Fibroblast of skin of back (primary cell): ENCODE data around the gene PAK1IP1.
"Not testable (repeated sequence)": the region's sequence is repeated elsewhere in the genome, so short reads cannot be mapped to it uniquely, and the experiment has no call there.

ENCODE experiments used
- DNase-seq: peaks from one replicate; pipeline ENCODE4 v3.0.0-alpha.2; 2013

Gene PAK1IP1

DNA sequence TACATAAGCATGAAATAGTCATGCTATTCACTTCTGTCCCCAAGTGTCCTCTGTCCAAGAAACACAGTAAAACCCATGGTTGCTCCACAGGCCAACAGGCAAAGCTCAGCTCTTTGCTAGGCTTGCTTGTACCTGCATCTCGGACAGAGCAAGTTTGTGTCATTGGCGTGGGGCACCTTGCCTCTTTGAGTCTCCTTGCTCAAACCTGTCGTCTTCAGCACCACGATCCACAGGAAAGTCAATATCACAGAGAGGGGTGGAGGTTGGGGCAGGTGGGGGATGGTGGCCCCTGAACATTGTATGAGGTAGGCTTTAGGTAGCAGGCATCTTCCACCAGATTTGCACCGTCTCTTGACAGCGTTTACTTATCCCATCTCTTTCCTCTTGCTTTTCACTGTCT, 48.7 kb downstream of the PAK1IP1 start:
- DNase-seq = no peak

DNA sequence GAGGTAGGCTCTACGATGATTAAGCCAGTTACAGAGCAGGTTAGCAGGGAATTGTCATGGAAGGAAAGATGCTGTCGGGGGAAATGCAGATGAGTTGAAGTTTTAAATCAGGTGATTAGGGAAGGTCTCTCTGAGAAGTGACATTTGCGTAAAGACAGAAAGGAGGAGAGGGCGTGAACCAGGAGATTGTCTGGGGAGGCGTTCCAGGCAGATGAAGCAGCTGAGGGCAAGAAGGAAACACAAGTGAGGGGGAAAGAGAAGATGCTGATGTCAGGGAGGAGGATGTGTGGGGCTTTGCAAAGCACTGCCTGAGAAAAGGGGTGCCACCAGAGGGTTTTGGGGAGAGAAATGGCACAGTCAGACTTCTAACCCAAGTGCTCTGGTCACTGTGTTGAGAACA, 50.3 kb downstream of the PAK1IP1 start:
- no peak for DNase-seq

DNA sequence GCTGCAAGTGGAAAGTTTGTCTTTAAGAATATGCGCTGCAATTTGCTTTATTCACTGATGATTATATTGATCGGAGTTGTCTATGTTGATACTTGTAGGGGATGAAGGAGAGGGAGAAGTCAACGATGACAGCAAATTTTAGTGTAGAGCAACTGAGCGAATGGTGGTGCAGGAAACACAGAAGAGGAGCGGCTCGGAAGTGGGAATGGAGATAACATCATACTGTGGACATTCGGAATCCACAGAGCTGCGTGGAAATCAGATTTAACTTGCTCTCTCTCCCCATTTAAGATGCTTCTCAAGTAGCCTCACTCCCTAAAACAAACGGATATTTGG, 52.1 kb downstream of the PAK1IP1 start:
- no peak for DNase-seq

DNA sequence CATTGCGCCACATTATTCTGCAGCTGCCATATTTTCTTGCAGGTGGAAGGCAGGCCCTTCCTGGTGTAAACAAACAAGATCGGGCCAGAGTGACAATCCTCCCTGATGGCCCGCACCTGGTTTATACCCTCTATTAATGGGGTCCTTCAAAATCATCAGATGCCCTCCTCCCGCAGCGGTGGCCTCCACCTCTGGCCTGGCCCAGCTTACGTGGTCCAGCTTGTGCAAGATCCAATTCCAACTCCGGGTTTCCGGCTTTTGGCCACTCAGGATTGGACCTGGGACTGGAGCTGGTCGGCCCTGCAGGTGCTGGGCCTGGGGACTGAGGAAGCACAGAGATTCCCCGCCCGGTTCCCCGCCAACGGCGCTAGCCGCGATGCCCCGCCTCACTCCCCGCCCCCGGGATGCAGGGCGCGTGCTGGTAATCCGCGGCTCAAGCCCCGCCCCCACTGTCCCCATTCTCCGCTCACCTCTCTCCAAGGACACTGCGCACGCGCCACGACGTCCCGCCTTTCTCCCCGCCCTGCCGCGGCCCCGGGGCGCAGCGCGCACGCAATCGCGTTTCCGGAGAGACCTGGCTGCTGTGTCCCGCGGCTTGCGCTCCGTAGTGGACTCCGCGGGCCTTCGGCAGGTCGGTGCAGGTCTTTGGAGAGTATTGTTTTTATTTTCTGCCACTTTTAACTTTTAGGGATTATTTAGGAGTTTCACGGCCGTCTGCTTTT, 52.6 kb downstream of the PAK1IP1 start, which contains the start of gene TMEM14B:
TMEM14B (plus strand) TSS at position 555 of the 722 bp plus-strand sequence. CDS start 1,441 bp downstream, outside the sequence.
- peak; percentile 94 for DNase-seq

DNA sequence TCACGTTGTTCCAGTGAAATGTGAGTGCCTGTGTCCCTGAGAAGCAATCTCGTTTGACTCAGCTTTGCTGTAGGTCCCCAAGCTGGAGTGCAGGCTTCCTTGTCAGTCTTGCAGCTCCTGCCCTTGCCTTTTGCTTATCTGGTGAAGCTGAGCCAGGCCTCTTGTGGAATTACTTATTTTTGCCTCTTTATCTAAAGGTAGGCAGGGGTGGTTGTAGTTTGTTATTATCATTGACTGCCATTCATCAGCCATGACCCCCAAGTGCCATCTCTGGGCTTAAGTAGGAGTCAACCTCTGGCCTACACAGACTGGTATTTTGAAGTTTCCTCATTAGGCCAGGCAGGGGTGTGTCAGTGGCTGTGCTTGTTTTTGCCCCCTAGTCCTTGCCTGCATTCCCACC, 55.0 kb downstream of the PAK1IP1 start:
- no peak for DNase-seq

DNA sequence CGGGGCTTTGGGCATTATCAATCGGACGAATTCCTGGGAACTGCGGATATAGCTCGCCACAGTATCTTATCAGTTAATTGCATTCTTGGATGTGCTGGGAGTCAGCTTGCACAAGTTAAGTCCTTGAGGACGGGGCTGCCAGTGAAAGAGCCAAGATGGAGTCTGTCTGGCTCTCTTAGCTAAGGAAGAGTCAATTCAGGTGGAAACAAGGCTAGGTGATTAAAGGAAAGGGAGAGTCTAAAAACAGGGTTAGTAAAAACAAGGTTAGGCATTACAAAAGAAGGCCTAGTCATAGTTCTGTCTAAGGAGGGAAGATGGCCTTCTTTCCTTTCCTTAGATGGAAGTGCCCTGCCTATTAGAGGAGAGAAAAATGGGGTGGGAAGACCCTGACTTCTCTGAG, 55.8 kb downstream of the PAK1IP1 start:
- not testable (repeated sequence) for DNase-seq

DNA sequence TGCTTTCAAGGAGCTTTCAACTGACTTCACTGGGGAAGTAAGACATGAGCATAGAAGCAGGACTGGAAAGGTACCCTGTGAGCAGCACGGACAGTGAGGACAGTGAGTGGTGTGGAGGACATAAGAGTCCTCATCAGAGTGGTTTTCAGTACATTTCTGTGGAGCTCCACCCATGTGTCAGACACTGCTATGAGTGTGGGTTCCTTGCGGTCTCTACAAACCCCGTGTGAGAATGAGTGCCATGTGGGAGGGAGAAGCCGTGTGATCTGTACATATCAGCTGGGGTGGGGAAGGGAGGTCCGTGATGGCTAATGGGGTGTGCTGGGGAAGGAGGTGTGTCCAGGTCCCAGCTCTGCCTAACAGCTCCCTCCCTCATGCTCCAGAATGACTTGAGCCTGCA, 57.0 kb downstream of the PAK1IP1 start:
- DNase-seq = not testable (repeated sequence)

DNA sequence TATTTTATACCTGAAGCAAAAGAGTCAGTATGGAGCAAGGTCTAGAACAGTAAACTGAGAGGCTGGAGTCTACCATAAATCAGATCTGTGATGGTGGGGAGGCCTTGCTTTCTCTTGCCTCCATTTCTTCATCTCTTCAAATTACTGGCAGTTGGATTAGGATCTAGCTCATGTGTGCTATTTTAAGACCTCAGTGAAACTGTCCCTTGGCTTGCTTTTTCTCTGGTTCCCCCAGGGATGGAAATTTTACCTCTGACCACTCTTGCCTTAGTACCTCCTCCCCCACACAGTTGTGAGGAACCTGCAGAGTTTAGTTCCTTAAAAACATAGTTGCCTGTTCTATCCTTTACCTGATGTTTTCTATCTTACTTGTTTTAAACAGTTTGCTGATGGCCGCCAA, 61.3 kb downstream of the PAK1IP1 start:
- DNase-seq = no peak
